T-helper 22 cell (primary cell): Measurements from ENCODE around the gene PPM1E.
"Not testable (repeated sequence)": the region's sequence is repeated elsewhere in the genome, so short reads cannot be mapped to it uniquely, and the experiment has no call there.

Experiments
- DNase-seq: peaks from one replicate; pipeline ENCODE4 v3.0.0-alpha.2; 2020; ENCODE audit warnings: low read depth

The PPM1E gene

DNA sequence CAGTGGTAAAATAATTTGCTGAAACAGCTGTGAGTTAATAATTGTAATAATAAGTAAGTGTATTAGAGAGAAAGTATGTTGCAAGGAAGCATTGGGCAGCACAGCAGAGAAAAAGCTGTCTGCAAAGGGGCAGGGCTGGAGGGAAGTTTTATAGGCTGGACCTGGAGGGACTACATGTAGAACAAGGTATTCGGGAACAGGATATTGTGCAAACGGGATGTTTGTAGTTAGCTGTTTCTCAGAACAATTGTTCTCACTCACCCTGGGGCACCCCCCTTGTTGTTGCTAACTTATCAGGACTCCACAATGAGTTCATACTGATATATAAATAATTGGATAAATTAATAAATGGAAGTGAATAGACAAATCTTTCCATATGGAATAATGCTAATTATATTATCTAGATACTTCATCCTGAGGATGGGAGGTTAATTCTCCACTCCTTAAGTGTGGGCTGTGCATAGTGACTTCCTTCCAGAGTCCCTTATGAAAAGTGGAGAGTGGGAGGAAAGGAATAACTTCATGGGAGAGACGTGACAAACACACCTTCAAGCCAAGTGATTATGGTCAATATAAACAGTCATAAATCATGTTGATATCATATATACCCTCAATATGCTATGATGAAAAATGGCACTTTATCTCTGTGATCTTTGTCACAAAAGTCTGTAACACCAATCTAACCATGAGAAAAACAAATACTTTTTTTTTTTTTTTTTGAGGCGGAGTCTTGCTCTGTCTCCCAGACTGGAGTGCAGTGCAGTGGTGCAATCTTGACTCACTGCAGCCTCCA, 85.4 kb downstream of the PPM1E start:
- no peak for DNase-seq

DNA sequence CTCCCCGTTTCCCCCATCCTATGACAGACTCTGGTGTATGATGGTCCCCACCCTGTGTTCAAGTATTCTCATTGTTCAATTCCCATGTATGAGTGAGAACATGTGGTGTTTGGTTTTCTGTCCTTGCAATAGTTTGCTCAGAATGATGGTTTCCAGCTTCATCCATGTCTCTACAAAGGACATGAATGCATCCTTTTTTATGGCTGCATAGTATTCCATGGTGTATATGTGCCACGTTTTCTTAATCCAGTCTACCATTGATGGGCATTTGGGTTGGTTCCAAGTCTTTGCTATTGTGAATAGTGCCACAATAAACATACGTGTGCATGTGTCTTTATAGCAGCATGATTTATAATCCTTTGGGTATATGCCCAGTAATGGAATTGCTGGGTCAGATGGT, 90.8 kb downstream of the PPM1E start:
- DNase-seq: not testable (repeated sequence)

DNA sequence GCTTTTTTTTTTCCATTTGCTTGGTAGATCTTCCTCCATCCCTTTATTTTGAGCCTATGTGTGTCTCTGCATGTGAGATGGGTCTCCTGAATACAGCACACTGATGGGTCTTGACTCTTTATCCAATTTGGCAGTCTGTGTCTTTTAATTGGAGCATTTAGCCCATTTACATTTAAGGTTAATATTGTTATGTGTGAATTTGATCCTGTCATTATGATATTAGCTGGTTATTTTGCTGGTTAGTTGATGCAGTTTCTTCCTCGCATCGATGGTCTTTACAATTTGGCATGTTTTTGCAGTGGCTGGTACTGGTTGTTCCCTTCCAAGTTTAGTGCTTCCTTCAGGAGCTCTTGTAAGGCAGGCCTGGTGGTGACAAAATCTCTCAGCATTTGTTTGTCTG, 94.5 kb downstream of the PPM1E start:
- not testable (repeated sequence) for DNase-seq

DNA sequence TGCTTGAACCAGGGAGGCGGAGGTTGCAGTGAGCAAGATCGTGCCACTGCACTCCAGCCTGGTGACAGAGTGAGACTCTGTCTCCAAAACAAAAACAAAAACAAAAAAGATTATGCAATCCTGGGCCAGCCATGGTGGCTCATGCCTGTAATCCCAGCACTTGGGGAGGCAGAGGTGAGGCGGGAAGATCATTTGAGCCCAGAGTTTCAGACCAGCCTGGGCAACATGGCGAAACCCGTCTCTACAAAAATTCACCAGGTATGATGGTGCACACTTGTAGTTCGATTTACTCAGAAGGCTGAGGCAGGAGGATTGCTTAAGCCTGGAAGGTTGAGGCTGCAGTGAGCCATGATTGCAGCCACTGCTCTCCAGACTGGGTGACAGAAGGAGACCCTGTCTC, 109.6 kb downstream of the PPM1E start:
- no peak for DNase-seq

- DNase-seq: no peak
Measured at GRCh38 chr17:58870747-58871146, 115.1 kb downstream of the PPM1E start.

GRCh38 chr17:58873926-58874325, 118.3 kb downstream of the PPM1E start:
- DNase-seq: no peak

DNA sequence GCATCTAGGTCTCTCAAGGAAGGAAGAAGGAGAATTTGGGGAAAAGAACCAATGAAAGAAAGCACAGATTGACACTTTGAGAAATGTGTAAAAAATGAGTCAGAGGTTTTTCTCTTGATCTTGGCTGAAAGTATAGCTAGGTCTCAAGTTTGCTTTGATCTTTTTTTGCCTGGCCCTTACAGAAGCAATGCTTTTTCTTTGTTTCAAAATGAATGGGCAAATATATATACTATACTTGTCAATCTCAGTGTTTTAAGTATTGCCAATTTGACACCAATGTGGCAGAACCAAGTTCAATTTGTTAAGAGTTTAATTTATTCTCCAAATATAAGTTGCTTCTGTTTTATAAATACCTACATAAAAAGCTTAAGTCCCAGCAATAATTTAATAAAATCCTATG, 119.6 kb downstream of the PPM1E start:
- no peak for DNase-seq

DNA sequence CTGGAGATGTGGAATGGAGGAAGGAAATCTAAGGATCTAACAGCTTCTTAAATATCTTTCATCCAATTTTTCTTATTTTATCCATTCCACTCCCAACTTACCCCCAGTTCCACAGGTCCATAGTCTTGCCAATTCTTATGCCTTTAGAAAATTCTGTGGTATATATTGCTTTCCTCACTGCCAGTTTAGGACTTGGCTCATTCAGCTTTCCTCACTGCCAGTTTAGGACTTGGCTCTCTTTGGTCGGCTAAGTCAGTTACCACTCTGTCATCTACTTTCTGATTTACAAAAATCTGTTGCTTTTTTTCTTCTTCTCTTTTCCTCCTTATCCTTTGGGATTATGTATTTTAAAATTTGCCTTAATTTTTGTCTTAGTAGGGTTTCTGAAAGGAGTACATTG, 128.5 kb downstream of the PPM1E start:
- no peak for DNase-seq

- DNase-seq: no peak
Measured at GRCh38 chr17:58886514-58886913, 130.9 kb downstream of the PPM1E start.

DNA sequence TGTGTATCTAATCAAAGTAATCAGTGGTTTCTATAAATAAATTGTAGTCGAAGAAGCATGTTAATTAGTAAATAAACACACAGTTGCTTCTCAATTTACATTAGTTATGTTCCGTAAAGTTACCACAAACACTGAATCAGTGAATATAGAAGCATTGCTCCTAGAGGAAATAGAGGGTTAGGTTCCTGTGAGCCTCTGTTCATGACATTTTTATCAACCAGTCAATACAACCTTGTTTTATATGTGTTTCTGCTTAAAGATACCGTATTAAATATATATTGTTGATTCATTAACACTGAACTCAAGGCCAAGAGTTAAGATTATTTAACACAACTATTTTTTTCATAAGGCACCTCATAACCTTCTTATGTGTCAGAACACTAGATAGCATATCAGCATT, 134.3 kb downstream of the PPM1E start:
- no peak for DNase-seq

DNA sequence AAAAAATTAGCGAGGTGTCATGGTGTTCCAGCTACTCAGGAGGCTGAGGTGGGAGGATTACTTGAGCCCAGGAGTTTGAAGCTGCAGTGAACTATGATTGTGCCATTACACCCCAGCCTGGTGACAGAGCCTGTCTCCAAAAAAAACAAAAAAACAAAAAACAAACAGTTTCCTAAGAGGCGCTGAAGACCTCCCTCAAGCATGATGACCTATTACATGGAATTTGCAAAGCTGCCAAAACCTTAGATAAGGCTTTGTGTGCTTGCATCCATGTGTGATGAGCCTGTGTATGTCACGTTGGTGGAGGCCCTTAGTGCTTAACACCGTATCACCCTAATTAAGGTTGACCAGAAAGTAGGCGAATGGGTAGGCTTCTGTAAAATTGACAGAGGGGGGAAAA, 143.5 kb downstream of the PPM1E start:
- DNase-seq: no peak

GRCh38 chr17:58902322-58902721, 146.7 kb downstream of the PPM1E start:
- no peak for DNase-seq

- no peak for DNase-seq
Measured at GRCh38 chr17:58911741-58912343, 156.2 kb downstream of the PPM1E start.

- no peak for DNase-seq
Measured at GRCh38 chr17:58913552-58913951, 157.9 kb downstream of the PPM1E start.

DNA sequence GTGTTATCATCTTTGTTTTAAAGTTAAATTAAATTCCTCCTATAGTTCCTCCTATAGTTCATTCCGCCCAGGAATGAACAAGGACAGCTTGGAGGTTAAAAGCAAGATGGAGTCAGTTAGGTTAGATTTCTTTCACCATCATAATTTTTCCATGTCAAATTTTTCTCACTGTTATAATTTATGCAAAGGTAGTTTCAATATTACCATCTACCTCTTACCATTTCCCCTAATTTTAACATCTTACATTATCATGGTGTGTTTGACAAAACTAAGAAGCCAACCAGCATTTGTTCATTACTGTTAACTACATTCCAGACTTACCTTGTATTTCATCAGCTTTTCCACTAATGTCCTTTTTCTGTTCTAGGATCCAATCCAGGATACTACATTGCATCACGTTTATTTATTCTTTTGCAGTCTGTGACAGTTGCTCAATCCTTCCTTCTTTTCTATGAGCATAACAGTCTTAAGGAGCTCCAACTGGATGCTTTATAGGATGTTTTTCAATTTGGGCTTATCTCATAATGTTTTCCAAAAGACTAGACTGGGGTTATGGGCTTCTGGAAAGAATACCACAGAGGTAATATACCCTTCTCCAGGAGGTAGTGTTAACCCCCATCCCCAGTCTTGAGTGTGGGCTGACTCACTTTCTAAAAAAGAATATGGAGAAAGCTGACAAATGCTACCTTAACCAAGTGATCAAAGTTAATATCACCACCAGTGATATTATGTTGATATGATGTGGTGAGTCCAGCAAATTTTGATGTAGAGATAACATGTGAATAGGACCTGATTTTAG, 158.5 kb downstream of the PPM1E start:
- no peak for DNase-seq

DNA sequence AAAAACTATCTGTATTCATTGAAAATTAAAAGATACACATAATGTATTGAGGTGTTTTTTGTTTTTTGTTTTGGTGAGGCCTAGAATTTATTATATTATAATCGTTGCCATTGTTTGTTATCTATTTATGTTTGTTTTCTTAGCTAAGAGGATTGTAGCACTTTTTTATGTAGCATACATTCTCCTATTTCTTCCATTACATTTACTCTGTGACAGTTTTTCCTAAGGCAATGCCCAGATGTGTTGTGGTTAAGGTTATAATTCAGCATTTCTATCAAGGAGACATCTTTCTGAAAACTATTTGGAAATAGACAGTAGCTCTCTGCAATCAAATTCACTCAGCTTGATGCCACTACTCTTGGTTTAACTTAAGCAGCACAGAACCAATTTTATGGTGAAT, 161.6 kb downstream of the PPM1E start:
- DNase-seq: no peak

DNA sequence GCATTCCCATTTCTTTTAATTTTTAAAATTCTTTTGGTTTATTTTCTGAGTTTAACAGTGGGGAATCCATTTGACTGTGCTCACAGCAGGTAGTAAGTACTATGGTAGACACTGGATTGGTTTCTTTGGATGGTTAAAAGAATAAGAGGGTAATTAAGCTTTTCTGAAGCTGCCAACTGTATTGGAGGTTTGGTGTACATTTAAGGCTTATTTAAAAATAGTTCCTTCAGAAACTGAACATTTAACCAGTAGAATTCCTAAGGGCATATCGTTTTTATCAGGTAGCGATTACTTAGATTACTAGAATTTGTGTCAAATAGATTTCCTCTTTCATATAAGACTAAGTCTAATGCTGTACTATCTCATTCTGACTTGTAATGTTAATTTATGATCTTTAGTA, 162.4 kb downstream of the PPM1E start:
- no peak for DNase-seq

GRCh38 chr17:58918884-58919283, 163.2 kb downstream of the PPM1E start:
- DNase-seq: no peak

DNA sequence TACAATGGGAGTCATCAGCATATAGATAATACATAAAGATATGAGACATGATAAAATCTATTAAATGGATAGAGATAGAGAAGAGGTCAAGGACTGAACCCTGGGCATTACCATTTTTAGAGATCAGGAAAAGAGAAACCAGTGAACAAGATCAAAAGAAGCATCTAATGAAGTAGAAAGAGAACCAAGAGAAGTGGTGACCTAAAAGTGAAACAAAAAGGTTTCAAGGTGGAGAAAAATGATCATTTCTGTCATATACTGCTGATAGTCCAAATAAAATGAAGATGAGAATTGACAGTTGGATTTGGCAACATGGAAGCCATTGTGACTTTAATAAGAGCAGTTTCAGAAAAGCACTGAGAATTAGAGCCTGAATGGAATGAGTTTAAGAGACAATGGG, 165.1 kb downstream of the PPM1E start:
- DNase-seq: no peak

DNA sequence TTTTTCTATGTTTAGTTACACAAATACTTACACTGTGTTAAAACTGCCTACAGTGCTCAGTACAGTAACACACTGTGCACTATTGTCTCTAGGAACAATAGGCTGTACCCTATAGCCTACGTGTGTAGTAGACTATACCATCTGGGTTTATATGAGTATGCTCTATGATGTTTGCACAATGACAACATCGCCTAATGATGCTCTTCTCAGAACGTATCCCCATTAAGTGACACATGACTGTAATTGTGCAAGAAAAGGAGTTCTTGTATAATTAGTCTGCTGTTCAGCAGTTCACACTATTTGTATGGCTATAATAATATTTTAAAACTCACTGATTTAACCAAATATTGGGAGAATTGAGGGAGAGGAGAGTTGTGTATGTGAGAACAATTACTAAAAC, 177.3 kb downstream of the PPM1E start:
- no peak for DNase-seq

DNA sequence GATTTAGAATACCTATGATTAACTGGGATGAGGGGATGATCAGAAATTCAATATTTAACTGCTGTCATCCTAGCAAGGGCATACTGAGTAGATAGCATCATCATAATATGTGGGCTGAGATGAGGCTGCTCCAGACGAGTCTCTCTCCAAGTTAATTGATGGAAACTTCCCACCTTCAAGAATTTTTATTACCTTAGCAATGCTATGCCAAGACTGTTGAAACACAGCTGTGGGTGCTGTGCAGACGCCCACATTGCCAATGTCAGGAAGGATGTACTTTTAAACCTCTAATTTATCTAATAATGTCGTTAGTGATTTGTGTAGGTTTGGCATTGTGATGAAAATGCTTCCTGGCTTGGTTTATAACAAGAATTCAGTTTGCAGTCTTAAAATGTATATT, 180.6 kb downstream of the PPM1E start:
- no peak for DNase-seq

- no peak for DNase-seq
Measured at GRCh38 chr17:58944166-58944565, 188.5 kb downstream of the PPM1E start.

DNA sequence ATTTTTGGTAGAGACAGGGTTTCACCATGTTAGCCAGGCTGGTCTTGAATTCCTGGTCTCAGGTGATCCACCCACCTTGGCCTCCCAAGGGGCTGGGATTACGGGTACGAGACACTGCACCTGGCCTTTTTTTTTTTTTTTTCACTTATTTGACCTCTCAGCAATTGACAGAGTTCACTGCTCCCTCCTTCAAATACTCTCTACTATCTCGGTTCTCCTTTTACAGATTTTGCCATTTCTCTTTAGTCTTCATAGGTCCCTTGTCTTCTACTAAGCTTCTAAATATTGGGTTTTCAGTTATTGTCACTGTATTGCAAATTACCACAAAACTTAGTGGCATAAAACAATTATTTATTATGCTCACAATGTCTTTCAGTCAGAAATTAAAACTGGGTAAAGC, 191.8 kb downstream of the PPM1E start:
- DNase-seq: no peak
